HG03025 (cell line): ENCODE measurements around the gene MAEA.

Source experiments
- ATAC-seq: cut with Tn5 transposase; IDR thresholded peaks from one replicate; pipeline ENCODE4 v1.9.1; 2021; ENCODE audit warnings: mild to moderate bottlenecking, moderate library complexity; ENCODE audit not compliant: unreplicated experiment, low FRiP score

The MAEA gene

GRCh38 chr4:1298461-1298860 lies 8.8 kb downstream of the MAEA start:
- no peak for ATAC-seq

GRCh38 chr4:1299301-1299860 lies 9.7 kb downstream of the MAEA start:
- no peak for ATAC-seq

DNA sequence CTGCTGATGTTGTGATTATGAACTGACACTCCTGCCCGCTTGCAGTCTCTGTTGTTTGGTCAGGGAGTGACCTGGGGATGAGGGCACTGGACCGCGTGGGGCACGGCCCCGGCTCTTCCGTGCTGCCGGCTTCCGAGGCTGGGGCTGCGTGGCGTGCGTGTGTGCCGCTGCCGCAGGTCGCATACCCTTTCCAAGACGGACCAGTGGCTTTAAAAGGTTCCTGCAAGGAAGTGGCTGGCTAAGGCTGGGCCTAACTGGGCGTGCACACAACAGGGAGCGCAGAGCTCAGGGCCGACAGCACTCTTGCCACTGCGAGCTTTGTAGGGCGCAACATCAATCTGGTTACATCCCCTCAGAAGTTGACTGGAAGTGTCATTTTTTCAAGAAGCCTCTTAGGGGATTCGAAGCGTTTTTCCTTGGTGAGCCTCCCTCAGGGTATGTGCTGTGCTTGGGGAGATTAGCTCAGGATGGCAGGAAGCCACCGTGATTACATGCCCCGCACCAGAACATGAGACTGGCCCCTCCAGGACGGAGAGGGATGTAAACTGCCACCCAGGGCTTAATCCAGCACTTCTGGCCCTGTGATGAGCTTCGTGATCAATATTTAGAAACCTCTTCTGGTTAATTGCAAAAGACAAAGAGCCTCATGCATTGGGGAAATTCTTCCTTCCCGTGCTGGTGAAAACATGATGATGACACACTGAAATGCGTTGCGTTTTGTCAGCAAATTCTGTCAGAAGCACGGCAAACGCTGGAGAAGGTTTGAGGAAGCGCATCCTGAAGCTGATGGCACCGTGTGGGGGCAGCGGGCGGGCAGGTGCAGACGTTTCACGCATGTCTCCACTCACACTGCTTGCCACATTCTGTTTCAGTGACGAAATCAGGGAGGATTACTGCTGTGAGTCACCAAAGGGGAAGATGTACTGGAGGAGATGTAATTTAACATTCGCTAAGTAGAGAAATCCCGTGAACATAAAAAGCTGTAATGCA lies 11.1 kb downstream of the MAEA start:
- ATAC-seq = no peak

GRCh38 chr4:1302159-1302558 lies 12.5 kb downstream of the MAEA start:
- ATAC-seq = no peak

GRCh38 chr4:1305261-1305711 lies 15.6 kb downstream of the MAEA start:
- ATAC-seq = no peak

DNA sequence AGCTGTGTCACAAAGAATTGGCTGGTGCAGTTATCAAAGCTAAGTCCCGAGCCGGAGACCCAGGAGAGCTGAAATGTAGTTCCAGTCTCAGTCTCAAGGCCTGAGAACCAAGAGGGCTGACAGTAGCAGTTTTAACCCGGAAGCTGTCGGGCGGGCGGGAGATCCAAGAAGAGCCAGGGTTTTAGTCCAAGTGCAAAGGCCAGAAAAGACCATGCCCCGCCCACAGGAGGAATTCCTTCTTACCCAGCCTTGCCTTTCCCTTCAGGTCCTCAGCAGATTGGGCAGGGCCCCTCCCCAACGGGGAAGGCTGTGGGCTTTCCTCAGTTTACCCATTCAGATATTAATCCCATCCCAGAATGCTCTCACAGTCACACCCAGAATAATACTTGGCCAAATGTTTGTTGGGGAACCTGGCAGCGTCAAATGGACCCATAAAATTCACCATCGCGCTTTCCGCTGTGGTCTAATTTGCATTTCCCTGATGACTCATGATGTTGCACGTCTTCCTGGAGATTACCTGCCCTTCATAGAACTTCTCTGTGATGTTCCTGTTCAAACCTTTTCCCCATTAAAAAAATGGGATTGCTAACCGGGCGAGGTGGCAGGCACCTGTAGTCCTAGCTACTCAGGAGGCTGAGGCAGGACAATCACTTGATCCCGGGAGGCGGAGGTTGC lies 16.2 kb downstream of the MAEA start:
- ATAC-seq = no peak

- ATAC-seq = no peak
These were observed 18.5 kb downstream of the MAEA start for GRCh38 chr4:1307951-1308735.

DNA sequence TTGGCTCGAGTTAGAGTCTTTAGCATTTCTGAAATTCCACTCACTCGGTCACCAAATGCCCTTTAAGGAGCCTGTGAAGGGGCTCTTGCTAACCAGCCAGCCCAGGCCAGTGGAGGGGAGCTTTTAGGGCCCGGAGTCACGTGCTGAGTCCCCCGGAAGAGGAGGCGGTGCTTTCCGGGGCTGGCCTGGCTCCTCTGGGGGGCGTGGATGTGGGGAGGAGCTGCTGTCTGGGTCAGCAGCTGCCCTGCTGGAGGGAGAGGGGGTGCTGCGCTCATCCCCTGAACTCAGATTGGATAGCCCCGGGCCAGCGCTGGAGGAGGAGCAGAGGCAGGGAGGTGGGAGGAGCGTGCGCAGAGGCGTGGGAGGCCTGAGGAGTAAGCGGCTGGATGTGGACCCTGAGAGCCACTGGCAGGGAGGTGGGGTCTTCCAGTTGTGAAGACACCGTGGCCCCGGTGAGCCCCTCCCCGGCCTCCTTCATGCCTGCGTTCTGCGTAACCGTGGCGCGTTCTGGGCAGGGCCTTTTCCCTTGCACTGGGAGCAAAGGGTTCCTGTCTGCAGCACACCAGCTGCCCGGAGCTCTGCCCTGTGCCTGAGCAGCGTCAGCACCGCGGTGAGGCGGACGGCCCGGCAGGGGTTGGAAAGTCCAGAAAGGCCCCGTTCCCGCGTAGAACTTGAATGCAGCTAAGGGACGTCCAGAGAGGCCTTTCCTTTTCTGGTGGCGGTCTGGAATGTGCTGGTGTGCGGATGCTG lies 19.7 kb downstream of the MAEA start:
- no peak for ATAC-seq

GRCh38 chr4:1310031-1310795 lies 20.5 kb downstream of the MAEA start:
- no peak for ATAC-seq

- ATAC-seq = no peak
These were observed 21.3 kb downstream of the MAEA start for GRCh38 chr4:1310796-1311631.

GRCh38 chr4:1312821-1313640 lies 23.3 kb downstream of the MAEA start:
- no peak for ATAC-seq

DNA sequence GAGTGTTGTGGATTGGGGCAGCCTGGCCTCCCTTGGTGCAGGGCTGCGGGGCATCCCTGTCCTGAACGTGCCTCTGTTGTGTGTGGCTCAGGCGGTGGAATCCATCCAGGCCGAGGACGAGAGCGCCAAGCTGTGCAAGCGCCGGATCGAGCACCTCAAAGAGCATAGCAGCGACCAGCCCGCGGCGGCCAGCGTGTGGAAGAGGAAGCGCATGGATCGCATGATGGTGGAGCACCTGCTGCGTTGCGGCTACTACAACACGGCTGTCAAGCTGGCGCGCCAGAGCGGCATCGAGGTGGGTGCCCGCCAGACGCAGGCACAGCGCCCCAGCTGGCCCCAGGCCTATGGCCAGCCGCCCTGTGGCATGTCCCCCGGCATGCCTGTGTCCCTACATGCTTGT lies 25.6 kb downstream of the MAEA start:
- ATAC-seq = no peak

- ATAC-seq = no peak
These were observed 26.3 kb downstream of the MAEA start for GRCh38 chr4:1315836-1316536.

DNA sequence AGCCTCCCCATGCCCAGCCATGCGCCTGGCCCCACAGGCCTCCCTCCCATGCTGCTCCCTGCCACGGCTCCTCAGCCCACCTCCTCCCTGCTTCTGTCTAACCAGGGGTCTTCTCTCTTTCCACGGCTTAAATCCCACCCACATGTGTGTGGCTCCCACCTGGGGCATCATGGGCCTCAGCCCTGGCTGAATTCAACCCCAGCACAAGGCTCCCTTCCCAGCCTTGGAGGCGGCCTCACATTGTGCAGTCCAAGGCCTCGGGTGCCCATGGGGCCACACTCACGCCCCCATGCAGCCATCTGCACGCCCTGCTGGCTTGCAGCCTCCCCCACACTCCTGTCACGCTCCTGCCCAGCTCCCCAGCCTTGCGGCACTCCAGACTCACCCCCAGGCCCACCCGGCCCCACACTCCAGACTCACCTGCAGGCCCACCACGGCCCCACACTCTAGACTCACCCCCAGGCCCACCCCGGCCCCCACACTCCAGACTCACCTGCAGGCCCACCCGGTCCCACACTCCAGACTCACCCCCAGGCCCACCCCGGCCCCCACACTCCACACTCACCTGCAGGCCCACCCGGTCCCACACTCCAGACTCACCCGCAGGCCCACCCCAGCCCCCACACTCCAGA lies 27.0 kb downstream of the MAEA start:
- no peak for ATAC-seq

- ATAC-seq = no peak
These were observed 27.7 kb downstream of the MAEA start for GRCh38 chr4:1317177-1318045.

DNA sequence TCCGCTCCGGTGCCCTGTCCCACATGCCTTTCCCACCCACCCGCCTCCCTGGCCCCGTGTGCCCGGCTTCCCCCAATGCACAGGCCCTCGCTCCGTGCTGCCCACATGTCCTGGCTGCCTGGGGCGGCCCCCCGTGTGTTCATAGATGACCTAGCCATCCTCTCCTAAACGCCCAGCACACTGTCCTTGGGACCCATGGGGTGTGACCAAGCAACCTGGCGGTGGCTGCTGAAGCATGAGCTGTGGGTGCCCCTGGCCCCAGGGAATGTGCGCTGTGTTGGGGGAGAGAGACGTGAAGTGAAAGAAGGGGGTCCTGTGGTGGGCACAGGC lies 28.3 kb downstream of the MAEA start:
- no peak for ATAC-seq
